Mucosa of rectum (tissue), 2 donors: ENCODE data around the gene LMO3.

Experiments
- H3K27ac ChIP-seq, 2 donors: one replicate each; pipeline ENCODE4 v1.7.0; 2013; ENCODE audit warnings: inconsistent platforms in 2 of 2, low read depth in 2 of 2, low read length in 2 of 2
- H3K27me3 ChIP-seq, 2 donors: one replicate each; pipeline ENCODE4 v1.7.0; 2013; ENCODE audit warnings: low read length in 2 of 2; ENCODE audit not compliant: control insufficient read depth in 2 of 2, insufficient read depth in 2 of 2
- H3K36me3 ChIP-seq, 2 donors: one replicate each; pipeline ENCODE4 v1.7.0; 2013; ENCODE audit warnings: low read length in 2 of 2; ENCODE audit not compliant: control insufficient read depth in 2 of 2, insufficient read depth in 2 of 2
- H3K4me1 ChIP-seq, 2 donors: one replicate each; pipeline ENCODE4 v1.7.0; 2013; ENCODE audit warnings: low read length in 2 of 2, mild to moderate bottlenecking in 1 of 2; ENCODE audit not compliant: control insufficient read depth in 2 of 2, insufficient read depth in 2 of 2
- H3K4me3 ChIP-seq, 2 donors: one replicate each; pipeline ENCODE4 v1.7.0; 2013; ENCODE audit warnings: low read length in 2 of 2
- H3K9ac ChIP-seq, 2 donors: one replicate each; pipeline ENCODE4 v1.7.0; 2013; ENCODE audit warnings: low read length in 2 of 2, low read depth in 1 of 2, mild to moderate bottlenecking in 1 of 2
- H3K9me3 ChIP-seq, 2 donors: one replicate each; pipeline ENCODE4 v1.7.0; 2013; ENCODE audit warnings: low read length in 2 of 2; ENCODE audit not compliant: control insufficient read depth in 2 of 2
- donor health status: healthy.
- donor health status: Normal muscosa, but diverticular disease.

LMO3 gene

GRCh38 chr12:16523951-16524331 lies 82.0 kb downstream of the LMO3 start:
- H3K27ac ChIP-seq, result no peak overlapping the region
- no peaks in the 10 kb centered on the region for H3K36me3 ChIP-seq
- H3K9ac ChIP-seq, result no peak overlapping the region
- no peaks in the 10 kb centered on the region for H3K4me1 ChIP-seq
- H3K9me3 ChIP-seq, result no peaks in the 10 kb centered on the region
- no peaks in the 10 kb centered on the region for H3K27me3 ChIP-seq
- H3K4me3 ChIP-seq, result no peak overlapping the region

- H3K9me3 ChIP-seq, result no peaks in the 10 kb centered on the region
- no peaks in the 10 kb centered on the region for H3K27me3 ChIP-seq
- H3K36me3 ChIP-seq, result no peaks in the 10 kb centered on the region
- H3K4me1 ChIP-seq, result no peaks in the 10 kb centered on the region
- no peak overlapping the region for H3K27ac ChIP-seq
- no peak overlapping the region for H3K4me3 ChIP-seq
- no peak overlapping the region for H3K9ac ChIP-seq
Observed at GRCh38 chr12:16523284-16523950, 82.5 kb downstream of the LMO3 start.

GRCh38 chr12:16520328-16520727 lies 85.6 kb downstream of the LMO3 start:
- Histone ChIP-seq H3K36me3 (no peaks in the 10 kb centered on the region), H3K27ac (no peak overlapping the region), H3K4me1 (no peaks in the 10 kb centered on the region), H3K9ac (no peak overlapping the region), H3K27me3 (no peaks in the 10 kb centered on the region), H3K9me3 (no peaks in the 10 kb centered on the region), H3K4me3 (no peak overlapping the region)

GRCh38 chr12:16515666-16516065 lies 90.3 kb downstream of the LMO3 start:
- no peak overlapping the region for H3K9ac ChIP-seq
- H3K4me1 ChIP-seq, result no peaks in the 10 kb centered on the region
- no peaks in the 10 kb centered on the region for H3K9me3 ChIP-seq
- H3K27me3 ChIP-seq, result no peaks in the 10 kb centered on the region
- no peak overlapping the region for H3K27ac ChIP-seq
- no peaks in the 10 kb centered on the region for H3K36me3 ChIP-seq
- no peak overlapping the region for H3K4me3 ChIP-seq

GRCh38 chr12:16513231-16513630 lies 92.7 kb downstream of the LMO3 start:
- H3K27ac ChIP-seq, result no peak overlapping the region

GRCh38 chr12:16509411-16509810 lies 96.6 kb downstream of the LMO3 start:
- Histone ChIP-seq H3K9ac (no peak overlapping the region), H3K36me3 (no peaks in the 10 kb centered on the region), H3K27me3 (no peaks in the 10 kb centered on the region), H3K4me1 (no peaks in the 10 kb centered on the region), H3K9me3 (no peaks in the 10 kb centered on the region), H3K27ac (no peak overlapping the region), H3K4me3 (no peak overlapping the region)

More at GRCh38 chr12:16513231-16513630, 92.7 kb downstream of the LMO3 start:
- Histone ChIP-seq H3K36me3 (no peaks in the 10 kb centered on the region), H3K27me3 (no peaks in the 10 kb centered on the region), H3K4me3 (no peak overlapping the region), H3K9ac (no peak overlapping the region), H3K4me1 (no peaks in the 10 kb centered on the region), H3K9me3 (no peaks in the 10 kb centered on the region)

- no peaks in the 10 kb centered on the region for H3K4me1 ChIP-seq
- H3K27me3 ChIP-seq, result no peaks in the 10 kb centered on the region
- no peaks in the 10 kb centered on the region for H3K9me3 ChIP-seq
- H3K4me3 ChIP-seq, result no peak overlapping the region
- no peaks in the 10 kb centered on the region for H3K36me3 ChIP-seq
- no peak overlapping the region for H3K27ac ChIP-seq
- H3K9ac ChIP-seq, result no peak overlapping the region
Observed at GRCh38 chr12:16506394-16506793, 99.6 kb downstream of the LMO3 start.

GRCh38 chr12:16504200-16504599 lies 101.8 kb downstream of the LMO3 start:
- Histone ChIP-seq H3K4me1 (no peaks in the 10 kb centered on the region), H3K27me3 (no peaks in the 10 kb centered on the region), H3K4me3 (no peak overlapping the region), H3K27ac (no peak overlapping the region), H3K9me3 (no peaks in the 10 kb centered on the region), H3K36me3 (no peaks in the 10 kb centered on the region), H3K9ac (no peak overlapping the region)

GRCh38 chr12:16499611-16500010 lies 106.4 kb downstream of the LMO3 start:
- Histone ChIP-seq H3K4me1 (no peaks in the 10 kb centered on the region), H3K36me3 (no peaks in the 10 kb centered on the region), H3K9ac (no peak overlapping the region), H3K4me3 (no peak overlapping the region), H3K27me3 (peaks cover 0 to 2% of the 10 kb centered on the region in 2 donors), H3K9me3 (no peaks in the 10 kb centered on the region), H3K27ac (no peak overlapping the region)
